Hematopoietic multipotent progenitor cell treated with erythropoietin and hydrocortisone succinate and interleukin-3 and kit ligand, for 8 days (in vitro differentiated cells): ENCODE results near the gene LRRN3.

Experiments used
- DNase-seq: peaks from one replicate; pipeline ENCODE4 v3.0.0-alpha.2; 2015

LRRN3 gene

GRCh38 chr7:111108000-111108399 is 17.1 kb downstream of the LRRN3 start:
- DNase-seq, result no peak

- no peak for DNase-seq
These were observed 17.6 kb downstream of the LRRN3 start for GRCh38 chr7:111108496-111108895.

- DNase-seq, result no peak
These were observed 21.5 kb downstream of the LRRN3 start for GRCh38 chr7:111112439-111112838.

GRCh38 chr7:111113263-111114017 is 22.5 kb downstream of the LRRN3 start:
- no peak for DNase-seq

GRCh38 chr7:111115966-111116365 is 25.0 kb downstream of the LRRN3 start:
- no peak for DNase-seq

GRCh38 chr7:111126987-111127386 is 36.1 kb downstream of the LRRN3 start:
- peak; percentile 4 for DNase-seq

GRCh38 chr7:111129435-111129834 is 38.5 kb downstream of the LRRN3 start:
- no peak for DNase-seq

GRCh38 chr7:111132833-111133232 is 41.9 kb downstream of the LRRN3 start:
- DNase-seq, result no peak

- DNase-seq, result no peak
These were observed 46.6 kb downstream of the LRRN3 start for GRCh38 chr7:111137296-111138192.

- DNase-seq, result no peak
These were observed 47.3 kb downstream of the LRRN3 start for GRCh38 chr7:111138193-111138569.

GRCh38 chr7:111138586-111138985 is 47.7 kb downstream of the LRRN3 start:
- DNase-seq, result no peak

- no peak for DNase-seq
These were observed 49.4 kb downstream of the LRRN3 start for GRCh38 chr7:111140091-111140865.

GRCh38 chr7:111145472-111145871 is 54.5 kb downstream of the LRRN3 start:
- DNase-seq, result no peak

GRCh38 chr7:111146136-111146535 is 55.2 kb downstream of the LRRN3 start:
- no peak for DNase-seq

- no peak for DNase-seq
These were observed 57.0 kb downstream of the LRRN3 start for GRCh38 chr7:111147708-111148533.

GRCh38 chr7:111150709-111151108 is 59.8 kb downstream of the LRRN3 start:
- no peak for DNase-seq

GRCh38 chr7:111159426-111159825 is 68.5 kb downstream of the LRRN3 start:
- no peak for DNase-seq

- no peak for DNase-seq
These were observed 69.4 kb downstream of the LRRN3 start for GRCh38 chr7:111160297-111160696.

- no peak for DNase-seq
These were observed 71.8 kb downstream of the LRRN3 start for GRCh38 chr7:111162692-111163091.

GRCh38 chr7:111164442-111164841 is 73.5 kb downstream of the LRRN3 start:
- DNase-seq, result no peak

- DNase-seq, result no peak
These were observed 77.3 kb downstream of the LRRN3 start for GRCh38 chr7:111168182-111168581.

GRCh38 chr7:111172564-111173257 is 81.8 kb downstream of the LRRN3 start:
- DNase-seq, result no peak
